GM10847 (cell line): Measurements from ENCODE around the gene BSCL2.

Source experiments
- POLR2A ChIP-seq: IDR thresholded peaks from 2 replicates; pipeline ENCODE4 v1.6.1; 2011; ENCODE audit not compliant: insufficient read length; ENCODE audit errors: extremely low read depth

Gene BSCL2

GRCh38 chr11:62649486-62649885 is 57.7 kb downstream of the BSCL2 start:
- no peak for TF ChIP-seq POLR2A

GRCh38 chr11:62648967-62649364 is 58.3 kb downstream of the BSCL2 start:
- TF ChIP-seq POLR2A: no peak

GRCh38 chr11:62648185-62648966 is 58.8 kb downstream of the BSCL2 start:
- no peak for TF ChIP-seq POLR2A

- TF ChIP-seq POLR2A: no peak
Measured at GRCh38 chr11:62647609-62648005, 59.6 kb downstream of the BSCL2 start.

GRCh38 chr11:62646825-62647608 is 60.2 kb downstream of the BSCL2 start:
- TF ChIP-seq POLR2A: no peak

- TF ChIP-seq POLR2A: peak; percentile 92
Measured at GRCh38 chr11:62645946-62646824, 61.0 kb downstream of the BSCL2 start, which contains the start of gene GANAB. TSS of gene GANAB (minus strand) at chr11:62646613. CDS start at chr11:62646599, 14 bp downstream.

- no peak for TF ChIP-seq POLR2A
Measured at GRCh38 chr11:62645671-62645945, 61.6 kb downstream of the BSCL2 start.

GRCh38 chr11:62644220-62644619 is 63.0 kb downstream of the BSCL2 start:
- no peak for TF ChIP-seq POLR2A
